GM21723 (cell line): Measurements from ENCODE around the gene CDKN2B.
A peak's percentile ranks its signal among the peaks of the same experiment; 100 is the strongest.
"Not testable (repeated sequence)": the region's sequence is repeated elsewhere in the genome, so short reads cannot be mapped to it uniquely, and the experiment has no call there.

Experiments
- ATAC-seq: cut with Tn5 transposase; IDR thresholded peaks from one replicate; pipeline ENCODE4 v1.9.1; 2021; ENCODE audit warnings: mild to moderate bottlenecking, moderate library complexity; ENCODE audit not compliant: unreplicated experiment

CDKN2B gene, protein sequence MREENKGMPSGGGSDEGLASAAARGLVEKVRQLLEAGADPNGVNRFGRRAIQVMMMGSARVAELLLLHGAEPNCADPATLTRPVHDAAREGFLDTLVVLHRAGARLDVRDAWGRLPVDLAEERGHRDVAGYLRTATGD

DNA sequence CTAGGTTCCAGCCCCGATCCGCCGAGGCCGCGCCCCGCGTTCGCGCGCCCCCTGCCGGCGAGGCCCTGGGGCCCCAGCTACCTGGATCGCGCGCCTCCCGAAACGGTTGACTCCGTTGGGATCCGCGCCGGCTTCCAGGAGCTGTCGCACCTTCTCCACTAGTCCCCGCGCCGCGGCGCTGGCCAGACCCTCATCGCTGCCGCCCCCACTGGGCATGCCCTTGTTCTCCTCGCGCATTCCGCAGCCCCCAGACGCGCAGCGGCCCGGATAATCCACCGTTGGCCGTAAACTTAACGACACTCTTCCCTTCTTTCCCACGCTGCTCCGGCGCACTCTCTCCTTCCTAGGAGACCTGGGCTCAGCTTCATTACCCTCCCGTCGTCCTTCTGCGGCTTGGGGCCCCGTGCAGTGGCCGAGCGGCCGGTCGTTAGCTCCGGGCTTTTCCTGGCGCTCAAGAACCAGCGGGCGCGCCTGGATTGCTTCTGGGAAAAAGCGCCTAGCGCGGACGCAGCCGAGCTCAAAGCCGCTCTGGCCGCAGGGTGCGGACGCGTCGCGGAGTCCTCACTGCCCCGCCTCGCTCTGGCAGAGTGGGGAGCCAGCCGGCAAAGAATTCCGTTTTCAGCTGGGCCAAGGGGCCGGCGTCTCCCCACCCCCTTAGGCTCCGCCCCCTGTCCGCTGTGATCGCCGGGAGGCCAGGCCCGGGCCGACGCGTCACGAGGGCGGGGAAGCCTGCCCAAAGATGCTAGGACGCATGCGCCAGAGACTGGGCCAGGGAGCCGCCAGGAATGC is at the start of gene CDKN2B:
TSS of gene CDKN2B (minus strand) at position 589 of the 789 bp plus-strand sequence. CDS start at position 237, 352 bp downstream.
- ATAC-seq: peak; percentile 95

DNA sequence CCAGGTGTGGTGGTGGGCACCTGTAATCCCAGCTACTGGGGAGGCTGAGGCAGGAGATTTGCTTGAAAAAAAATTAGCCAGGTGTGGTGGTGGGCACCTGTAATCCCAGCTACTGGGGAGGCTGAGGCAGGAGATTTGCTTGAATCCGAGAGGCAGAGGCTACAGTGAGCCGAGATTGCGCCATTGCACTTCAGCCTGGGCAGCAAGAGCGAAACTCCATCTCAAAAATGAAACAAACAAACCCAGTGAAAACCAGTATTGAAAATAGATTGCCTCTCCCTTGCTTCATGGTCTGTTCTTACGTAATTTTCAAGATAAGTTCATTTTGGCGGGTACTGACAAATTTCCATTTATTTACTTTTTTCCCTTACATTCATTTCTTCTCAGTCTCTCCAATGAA is 48.9 kb upstream of the CDKN2B start:
- not testable (repeated sequence) for ATAC-seq

DNA sequence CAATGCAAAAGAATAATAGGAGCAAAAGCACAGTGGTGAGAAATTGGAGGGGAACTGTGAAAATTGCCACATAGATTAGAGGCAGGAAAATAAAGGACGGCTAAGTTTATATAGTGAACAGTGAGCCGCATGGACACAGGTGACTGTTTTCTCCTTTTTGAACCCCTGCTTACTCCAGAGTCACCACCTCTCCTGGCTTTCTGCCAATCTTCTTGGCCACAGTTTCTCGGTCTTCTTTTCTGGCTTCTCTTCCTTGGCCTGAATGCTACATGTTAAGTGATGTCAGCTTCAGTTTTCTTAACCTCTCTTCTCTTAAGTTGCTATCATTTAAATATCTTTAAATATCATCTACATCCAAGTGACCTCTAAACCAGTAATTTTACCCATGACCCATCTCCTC is 47.3 kb upstream of the CDKN2B start:
- no peak for ATAC-seq

DNA sequence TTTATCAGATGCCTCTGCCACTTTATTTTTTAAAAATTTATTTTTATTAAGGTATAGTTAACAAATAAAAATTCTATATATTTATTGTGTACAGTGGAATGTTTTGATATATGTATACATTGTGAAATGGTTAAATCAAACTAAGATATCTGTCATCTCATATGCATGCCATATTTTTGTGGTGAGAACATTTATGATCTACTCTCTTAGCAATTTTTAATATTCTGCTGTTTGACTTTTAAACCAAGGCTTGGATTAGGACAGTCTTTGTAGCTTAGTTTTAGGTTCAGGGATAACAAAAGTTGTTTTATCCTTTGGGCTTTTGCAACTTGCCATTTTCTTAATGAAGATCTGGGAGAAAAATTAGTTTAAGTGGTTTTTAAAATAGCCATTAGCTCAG is 46.0 kb upstream of the CDKN2B start:
- no peak for ATAC-seq

DNA sequence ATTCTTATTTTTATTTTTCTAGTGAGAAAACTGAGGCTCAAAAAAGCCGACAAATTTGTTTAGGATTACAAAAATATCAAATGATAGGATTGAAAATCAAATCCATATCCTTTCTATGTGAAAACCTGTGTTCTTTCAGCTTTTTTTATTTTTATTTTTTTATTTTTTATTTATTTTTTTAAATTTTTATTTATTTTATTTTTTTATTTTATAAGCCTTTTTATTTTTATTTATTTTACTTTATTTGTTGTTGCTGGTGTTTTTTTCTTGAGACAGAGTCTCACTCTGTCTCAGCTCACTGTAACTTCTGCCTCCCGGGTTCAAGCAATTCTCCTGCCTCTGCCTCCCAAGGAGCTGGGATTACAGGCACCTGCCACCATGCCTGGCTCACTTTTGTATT is 45.4 kb upstream of the CDKN2B start:
- ATAC-seq: no peak

DNA sequence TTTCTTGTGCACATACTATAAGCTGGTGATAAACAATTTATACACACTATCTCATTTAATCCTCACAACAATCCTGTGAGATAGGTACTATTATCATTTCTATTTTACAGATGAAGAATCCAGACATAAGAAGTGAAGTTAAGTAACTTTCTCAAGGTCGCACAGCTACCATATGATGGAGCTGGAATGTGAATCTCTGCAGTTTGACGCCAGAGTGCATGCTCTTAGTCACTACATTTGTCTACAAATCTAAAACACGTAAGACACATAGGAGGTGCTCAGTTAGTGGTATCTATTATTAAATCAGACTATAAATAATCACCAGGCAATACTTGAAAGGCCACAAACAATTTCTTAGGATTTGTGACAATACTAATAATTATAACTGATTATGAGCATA is 45.0 kb upstream of the CDKN2B start:
- ATAC-seq: no peak

DNA sequence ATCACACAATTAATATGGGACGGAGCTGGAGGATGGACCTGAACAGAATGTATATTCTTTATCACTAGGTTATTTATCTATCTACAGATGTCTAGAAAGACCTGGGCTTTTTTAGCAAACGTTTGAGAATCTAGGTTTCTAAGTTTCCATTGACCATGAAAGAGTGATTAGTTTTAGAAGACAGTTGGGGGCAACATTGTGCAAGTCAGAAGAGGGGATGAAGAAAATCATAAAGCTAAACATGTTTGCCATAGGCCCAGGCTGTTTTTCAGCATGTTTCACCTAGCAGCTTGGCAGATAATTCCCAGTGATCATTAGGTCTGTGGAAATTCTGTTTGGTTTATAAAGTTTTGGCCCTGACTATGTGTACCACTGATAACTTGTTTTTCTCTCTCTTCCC is 44.1 kb upstream of the CDKN2B start:
- no peak for ATAC-seq

DNA sequence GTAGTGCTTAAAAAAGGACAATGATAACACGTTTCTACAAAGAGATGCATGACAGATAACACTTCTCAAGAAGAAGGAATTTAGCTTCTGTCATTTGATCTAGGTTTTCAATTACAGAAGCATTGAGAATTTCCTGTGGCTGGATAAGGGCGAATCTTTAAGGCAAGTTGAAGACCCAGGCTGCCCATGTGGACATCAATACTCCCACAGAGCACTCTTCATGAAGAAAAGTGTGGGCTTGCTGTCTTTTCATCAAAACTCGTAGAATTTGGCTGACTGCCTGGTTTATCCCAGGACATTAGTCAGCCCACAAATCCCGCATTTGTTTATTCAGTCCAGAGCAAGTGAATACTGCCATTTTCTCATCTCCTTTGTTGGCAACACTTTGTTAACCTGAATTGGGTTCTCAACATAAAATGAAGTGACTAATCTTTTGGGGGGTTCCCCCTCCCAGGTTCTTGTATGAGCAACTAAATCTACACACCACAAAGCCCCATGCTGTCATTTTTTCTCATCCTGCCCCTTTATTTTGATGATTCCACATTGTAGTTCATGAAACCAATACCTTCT is 43.4 kb upstream of the CDKN2B start:
- no peak for ATAC-seq

DNA sequence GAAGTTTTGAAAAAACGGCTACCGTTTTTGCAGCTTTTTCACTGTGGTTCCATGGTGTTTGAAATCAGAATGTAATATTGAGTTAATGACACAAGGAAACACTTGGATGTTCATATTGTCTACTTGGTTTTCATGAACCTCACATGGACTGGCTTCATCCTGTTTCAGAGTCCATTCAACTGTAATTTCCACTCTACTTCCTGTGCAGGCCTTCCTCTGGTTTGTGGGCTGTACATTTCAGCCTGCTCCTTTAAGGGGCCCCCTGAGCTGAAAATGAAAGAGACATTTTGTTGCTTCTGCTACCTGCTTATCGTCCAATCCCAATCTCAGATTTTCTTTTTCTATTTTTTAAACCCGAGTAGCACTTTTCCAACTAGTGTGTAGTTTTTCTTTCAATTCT is 41.8 kb upstream of the CDKN2B start:
- ATAC-seq: peak; percentile 89

DNA sequence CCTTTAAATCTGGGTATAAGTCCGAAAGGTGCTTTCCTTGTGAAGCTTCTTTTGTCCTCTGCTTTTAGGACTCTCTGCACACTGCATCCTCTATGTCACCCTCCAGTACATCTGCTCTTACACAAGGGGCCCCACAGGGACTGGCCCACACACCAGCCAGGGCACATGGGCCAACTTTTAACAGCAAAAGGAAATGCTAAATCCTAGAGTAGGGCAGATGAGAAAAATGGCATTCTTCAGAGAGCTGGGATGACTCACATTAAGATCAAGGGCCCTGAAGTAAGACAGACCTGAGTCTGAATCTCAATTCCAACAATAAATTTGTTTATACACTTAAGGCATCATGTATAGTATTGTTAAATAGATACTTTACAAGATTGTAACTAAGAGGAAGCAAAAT is 40.3 kb upstream of the CDKN2B start:
- no peak for ATAC-seq

DNA sequence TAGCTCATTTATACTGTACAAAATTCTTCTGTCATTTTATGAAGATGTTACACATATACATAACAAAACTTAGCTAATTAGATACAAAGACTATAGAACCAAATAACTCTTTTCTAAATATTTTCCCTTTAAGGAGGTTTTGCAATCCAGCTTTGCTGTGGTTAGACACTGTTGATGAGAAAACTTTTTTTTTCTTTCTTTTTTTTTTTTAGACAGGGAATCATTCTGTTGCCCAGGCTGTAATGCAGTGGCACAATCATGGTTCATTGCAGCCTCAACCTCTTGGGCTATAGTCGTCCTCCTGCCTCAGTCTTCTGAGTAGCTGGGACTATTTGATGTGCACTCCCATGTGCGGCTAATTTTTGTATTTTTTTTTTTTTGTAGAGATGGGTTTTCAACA is 38.5 kb upstream of the CDKN2B start:
- no peak for ATAC-seq

DNA sequence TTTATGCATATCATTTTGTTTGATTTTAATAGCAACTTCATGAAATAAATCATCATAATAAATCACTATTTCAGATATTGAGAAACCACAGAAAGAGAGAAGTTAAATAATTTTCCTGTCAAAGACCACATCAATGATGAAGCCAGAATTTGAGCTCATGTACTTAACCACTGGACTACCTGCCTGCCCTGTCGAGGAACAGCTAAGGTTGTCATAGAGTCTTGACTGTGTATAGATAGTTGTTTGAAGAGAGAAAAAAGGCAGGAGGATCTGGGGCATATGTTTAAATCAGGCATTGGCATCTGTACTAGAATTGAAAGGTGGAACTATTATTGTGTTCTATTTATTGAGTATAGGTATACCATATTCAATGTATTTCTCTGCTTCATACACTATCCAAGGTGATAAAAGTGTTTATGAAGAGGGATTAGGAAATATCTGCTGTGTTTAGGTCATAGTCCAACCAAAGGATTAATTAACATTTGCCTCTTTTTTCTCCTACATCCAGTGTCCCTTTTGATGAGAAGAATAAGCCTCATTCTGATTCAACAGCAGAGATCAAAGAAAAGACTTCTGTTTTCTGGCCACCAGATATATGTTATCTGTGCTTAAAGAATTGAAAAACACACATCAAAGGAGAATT is 37.3 kb upstream of the CDKN2B start:
- ATAC-seq: no peak

DNA sequence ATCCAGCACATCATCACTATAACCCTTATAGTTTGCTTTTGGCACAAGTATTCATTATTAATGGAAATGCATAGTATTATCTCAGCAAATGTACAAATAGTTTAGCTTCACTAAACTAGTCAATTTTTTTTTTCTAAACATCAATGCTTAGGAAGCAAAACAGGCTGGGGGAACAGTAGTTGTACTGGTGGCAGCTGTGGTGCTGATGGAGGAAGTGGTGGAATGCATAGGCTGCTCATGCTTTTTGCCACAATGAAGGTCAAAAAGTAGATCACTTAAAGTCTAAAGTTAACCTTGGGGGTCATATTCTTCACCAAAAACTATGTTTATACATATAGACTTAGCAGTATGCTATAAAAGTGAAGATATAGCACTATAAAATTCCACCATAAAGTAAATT is 36.3 kb upstream of the CDKN2B start:
- no peak for ATAC-seq

DNA sequence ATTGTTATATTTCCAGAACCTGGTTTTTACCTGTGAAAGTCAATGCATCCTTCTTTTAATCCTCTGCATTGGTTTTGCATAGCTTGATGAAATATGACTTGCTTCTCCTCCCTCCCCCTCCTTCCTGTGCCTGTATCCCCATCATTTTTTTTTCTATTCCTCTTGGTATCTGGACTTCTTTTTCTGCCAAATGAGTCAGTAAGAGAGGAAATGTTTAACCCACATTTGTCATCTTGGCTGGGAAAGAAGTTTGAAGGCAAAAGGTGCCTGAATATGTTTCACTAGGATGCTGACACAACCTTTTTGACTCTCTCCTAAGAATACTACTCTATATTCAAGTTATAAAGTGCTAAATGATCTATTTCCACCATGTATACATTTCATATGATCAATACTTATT is 35.5 kb upstream of the CDKN2B start:
- no peak for ATAC-seq

DNA sequence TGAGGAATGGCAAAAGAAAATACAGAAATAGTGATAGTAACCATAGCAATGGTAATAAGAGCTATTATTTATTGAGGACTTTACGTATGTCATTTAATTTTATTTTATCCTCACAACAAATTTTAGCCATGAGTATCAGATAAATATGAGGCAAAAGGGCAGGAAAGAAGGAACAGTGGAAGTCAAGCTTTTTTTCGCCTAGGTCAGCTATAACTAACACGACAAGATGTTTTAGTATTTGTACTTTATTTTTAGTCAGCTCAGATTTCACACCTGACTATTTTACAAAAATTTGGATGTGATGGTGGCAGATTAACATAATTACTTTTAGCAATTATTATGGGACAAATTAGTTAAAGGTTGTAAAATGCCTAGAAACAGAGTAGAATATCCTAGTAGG is 34.8 kb upstream of the CDKN2B start:
- ATAC-seq: no peak

DNA sequence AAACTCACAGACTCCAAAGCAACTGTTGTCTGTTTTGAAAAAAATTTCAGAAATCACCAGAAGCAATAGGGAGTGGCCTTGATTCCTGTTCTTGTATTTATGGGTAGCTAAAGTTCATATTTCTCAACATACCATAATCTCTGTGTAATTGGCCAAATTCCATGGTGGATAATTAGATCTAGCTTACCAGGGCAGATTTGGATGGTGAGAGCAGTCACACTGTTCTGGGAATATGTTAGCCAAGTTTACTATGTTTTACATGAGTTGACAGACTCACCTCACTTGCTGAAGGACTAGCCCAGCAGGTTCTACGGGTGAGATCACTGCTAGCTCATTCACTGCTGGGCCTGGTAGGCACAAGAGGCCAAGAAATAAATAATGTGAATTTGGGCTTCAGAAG is 32.7 kb upstream of the CDKN2B start:
- no peak for ATAC-seq

DNA sequence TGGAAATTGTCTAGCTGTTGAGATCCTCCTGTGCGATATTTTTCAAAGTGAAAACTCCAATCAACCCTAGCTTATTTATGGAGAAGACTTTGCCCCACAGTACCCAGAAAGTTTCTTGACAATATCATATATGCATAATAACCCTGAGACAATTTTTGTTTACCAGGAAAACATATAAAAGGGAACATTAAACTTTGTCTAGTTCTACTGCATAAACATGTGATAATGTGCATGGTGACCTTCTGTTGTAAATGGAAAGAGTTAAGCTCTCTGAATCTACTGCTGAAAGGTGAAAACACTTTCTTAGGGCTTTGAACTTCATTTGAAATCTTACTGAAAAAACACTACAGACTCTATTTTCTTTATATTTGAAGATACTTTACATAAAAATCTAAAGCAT is 32.2 kb upstream of the CDKN2B start:
- ATAC-seq: no peak

DNA sequence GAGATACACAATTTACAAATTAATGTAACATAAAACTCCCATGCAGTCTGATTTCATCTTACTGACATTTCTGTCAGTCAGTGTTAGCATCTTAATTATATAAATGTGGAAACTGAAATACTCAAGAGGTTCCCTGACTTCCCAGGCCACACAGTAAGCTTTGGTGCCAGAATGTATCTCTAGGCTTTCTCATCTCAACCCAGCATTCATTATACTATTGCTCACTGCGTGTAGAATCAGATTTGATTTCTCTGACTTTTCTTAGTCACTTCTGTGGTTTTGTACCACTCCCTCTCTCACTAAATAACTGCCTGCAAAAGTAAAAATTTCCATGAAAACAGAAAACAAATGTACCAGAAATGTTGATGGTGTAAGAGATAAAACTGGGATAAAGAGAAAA is 31.7 kb upstream of the CDKN2B start:
- ATAC-seq: no peak

DNA sequence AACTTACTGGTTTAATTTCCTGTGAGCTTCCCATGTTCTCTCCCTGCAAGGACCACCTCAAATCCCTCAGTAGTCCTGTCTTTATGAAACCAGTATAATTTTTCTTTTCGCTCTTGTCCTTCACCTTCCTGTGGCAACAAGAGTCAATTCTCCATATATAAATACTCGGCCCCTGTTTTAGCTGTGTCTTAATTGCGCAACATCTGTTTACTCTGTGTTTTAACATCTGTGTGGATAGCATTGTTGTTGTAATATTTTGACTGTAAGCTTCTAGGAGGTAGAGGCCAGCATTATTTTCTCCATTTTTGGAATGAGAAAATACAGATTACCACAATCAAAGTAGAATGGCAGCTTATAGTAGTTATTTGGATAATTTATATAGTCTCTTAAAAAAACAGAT is 30.2 kb upstream of the CDKN2B start:
- no peak for ATAC-seq

DNA sequence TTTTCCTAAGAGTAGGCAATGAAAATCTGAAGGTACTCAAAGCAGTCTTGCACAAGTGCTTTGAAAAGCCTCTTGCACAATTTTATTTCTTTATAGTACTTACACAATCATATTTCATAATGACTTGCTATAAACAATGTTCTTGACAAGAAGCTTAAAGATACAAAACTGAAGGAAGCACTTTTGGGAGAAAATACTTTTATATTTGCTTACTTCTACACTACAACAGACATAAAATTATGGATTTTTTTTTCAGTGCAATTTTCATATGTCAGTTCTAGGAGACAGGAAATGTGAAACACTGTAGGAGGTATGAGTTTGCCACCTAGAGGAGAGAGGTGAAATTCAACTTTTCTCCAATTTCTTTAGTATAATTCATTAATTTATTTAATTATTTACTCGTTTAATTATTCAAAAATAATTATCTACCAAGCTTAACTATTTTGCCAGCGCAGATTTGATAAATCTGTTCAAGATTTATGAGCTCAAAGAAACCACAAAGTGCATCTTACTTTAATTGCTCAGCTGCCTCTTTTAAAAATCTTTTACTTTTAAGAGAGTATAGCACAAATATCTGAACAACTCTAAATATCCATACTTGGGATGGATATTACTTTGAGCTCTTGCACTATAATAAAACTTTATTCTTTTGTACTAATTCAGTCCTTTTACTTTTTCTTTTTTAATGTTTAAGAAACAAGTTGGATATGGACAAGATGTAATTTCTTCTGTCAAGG is 29.0 kb upstream of the CDKN2B start:
- no peak for ATAC-seq

DNA sequence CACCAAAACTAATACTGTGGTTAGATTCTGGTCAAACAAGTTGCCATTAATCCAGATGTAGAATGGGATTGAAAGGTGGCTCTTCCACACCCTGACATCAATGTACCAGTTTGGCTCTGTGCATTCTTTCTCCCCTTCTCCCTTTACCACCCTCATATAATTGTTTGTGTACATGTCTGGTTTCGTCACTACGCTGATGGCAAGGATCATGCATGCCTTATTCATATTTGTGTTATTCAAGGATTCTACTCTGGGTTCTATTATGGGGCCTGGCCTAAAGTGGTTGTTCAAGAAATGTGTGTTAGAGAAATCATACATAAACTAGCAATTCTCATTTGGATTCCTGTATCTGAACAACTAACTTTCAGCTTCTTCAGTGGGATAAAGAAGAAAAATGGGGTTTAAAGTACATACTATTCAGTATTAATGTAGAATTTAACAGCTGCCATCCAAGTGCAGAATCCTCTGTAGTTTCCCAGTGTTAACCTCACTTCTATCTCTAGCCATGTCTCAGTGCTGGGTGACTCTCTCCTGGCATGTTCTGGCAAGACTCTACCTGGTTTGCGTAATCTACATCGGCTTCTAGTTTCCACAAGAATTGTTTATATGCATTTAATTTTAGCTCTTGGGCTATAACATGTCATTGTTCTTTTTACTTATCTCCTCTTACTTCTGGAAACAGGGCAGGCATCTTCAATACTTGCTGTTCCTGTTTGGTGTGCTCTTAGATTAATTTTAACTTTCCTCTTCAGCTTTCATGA is 27.9 kb upstream of the CDKN2B start:
- no peak for ATAC-seq
